Breast epithelium (tissue), 3 donors: ENCODE results near the gene CNNM3.

ENCODE experiments used
- POLR2A ChIP-seq: fragments of 450-650 bp; IDR thresholded peaks from one replicate; pipeline ENCODE4 v1.6.1; 2016; ENCODE audit warnings: antibody characterized with exemption, mild to moderate bottlenecking, moderate library complexity
- POLR2AphosphoS5 ChIP-seq, 3 donors: sonication (generic); formaldehyde crosslinking; IDR thresholded peaks; one replicate each; pipeline ENCODE4 v1.6.1; 2017; ENCODE audit warnings: antibody characterized with exemption in 3 of 3
- TF ChIP-seq, protein P1 (sequence below), 3 donors: fragments of 450-650 bp; IDR thresholded peaks; one replicate each; pipeline ENCODE4 v1.5.1; 2016 to 2017; ENCODE audit warnings: antibody characterized with exemption in 3 of 3, mild to moderate bottlenecking in 3 of 3, moderate library complexity in 3 of 3

- TF ChIP-seq, protein P1, sequence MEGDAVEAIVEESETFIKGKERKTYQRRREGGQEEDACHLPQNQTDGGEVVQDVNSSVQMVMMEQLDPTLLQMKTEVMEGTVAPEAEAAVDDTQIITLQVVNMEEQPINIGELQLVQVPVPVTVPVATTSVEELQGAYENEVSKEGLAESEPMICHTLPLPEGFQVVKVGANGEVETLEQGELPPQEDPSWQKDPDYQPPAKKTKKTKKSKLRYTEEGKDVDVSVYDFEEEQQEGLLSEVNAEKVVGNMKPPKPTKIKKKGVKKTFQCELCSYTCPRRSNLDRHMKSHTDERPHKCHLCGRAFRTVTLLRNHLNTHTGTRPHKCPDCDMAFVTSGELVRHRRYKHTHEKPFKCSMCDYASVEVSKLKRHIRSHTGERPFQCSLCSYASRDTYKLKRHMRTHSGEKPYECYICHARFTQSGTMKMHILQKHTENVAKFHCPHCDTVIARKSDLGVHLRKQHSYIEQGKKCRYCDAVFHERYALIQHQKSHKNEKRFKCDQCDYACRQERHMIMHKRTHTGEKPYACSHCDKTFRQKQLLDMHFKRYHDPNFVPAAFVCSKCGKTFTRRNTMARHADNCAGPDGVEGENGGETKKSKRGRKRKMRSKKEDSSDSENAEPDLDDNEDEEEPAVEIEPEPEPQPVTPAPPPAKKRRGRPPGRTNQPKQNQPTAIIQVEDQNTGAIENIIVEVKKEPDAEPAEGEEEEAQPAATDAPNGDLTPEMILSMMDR (IDR thresholded peaks at IDR 0.05): no peak
- no peak for TF ChIP-seq POLR2AphosphoS5 (IDR thresholded peaks at IDR 0.05)
- no peak for TF ChIP-seq POLR2A
Measured at GRCh38 chr2:96878796-96879544, 62.9 kb downstream of the CNNM3 start.
